Measurements from ENCODE around the gene BCL7C.
"Not testable (repeated sequence)": the region's sequence is repeated elsewhere in the genome, so short reads cannot be mapped to it uniquely, and the experiment has no call there.

Gene BCL7C

DNA sequence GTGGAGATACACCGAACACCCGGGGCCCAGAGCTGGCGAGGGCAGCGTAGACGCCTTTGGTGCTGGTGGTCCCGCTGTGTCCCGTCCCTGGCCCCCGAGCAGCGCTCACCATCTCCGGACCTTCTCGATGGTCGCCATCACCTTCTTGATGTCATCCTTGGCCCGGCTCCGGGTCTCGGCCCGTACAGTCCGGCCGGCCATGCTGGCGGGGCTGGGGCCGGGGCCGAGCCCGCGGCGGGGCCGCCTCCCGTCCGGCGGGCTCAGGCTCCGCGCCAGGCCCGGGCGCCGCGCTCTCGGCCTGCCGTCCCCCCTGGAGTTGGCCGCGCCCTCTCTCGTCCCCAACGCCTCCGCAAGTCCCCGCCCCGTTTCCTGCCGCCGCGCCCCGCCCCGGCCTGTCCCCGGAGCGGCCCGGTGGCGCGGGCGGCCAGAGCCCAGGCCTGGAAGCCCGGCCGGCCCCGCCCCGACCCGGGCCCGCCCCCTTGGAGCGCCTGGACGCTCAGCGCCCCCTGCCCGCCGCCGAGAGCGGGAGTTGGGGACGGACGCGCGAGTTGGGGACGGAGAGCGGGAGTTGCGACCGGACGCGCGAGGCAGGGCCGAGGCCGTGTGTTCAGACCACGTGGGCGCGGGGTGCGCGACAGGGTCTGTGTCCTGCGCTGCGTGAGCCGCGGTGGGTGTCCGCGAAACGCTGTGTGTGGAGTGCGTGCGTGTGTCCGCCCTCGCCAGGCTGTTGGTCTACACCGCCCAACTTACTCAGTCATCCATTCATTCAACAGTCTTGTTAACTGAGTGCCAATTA, at the start of gene BCL7C:
Gene BCL7C (minus strand): TSS at position 334 of the 796 bp plus-strand sequence. CDS start 133 bp downstream, at position 201.
- DNase-seq (ENCODE audit: low read depth in 2 of 2) = peak; percentile 71 to 88

DNA sequence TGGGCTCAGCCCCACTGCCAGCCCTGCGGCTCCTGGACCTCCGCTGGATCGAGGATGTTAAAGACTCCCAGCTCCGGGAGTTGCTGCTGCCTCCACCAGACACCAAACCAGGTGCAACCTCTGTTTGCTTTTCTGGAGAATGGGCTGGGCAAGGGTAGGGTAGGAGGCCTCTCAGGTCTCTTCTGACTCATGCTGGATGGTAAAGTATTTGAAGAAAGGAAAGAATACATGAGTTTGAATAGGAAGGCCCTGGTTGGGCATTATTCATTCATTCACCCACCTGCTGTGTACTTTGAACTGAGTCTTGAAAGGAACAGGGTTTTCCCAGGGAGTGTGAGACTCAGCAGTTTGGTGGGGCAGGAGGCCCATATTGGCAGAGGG, 48.5 kb upstream of the BCL7C start:
- DNase-seq (ENCODE audit: low read depth in 2 of 2) = no peak

DNA sequence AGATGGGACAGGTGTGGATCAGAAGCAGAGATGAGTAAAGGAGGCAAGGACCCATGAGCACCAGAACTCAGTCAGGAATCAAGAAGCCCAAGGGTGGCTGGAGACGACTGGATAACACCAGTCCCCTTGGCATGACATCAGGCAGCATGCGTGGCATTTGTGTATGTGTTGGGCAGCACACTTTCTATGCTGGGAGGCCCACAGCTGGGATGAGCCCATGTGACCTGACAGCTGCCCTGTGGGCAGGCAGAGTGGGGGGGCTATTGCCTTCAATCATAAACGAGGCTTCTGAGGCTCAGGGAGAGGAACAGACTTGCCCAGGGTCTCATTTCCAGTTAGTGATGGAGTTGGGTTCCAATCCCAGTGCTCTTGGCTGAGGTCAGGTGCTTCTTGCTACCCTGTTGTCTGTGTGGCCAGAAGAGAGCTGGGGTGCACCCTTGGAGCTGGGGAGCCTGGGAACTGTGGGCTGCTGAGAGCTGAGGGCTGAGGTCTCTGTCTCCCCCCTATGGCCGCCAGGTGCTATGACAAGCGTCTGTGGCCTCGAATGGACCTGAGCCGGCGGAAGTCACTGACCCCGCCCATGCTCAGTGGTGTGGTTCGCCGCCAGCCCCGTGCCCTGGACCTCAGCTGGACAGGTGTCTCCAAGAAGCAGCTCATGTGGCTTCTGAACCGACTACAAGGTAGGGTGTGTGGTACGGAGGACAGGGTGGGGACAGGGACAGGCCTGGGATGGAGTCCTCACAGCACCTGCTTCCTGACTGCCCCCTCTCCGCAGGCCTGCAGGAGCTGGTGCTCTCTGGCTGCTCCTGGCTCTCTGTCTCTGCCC, 47.9 kb upstream of the BCL7C start:
- peak; percentile 37 to 54 for DNase-seq (ENCODE audit: low read depth in 2 of 2)

DNA sequence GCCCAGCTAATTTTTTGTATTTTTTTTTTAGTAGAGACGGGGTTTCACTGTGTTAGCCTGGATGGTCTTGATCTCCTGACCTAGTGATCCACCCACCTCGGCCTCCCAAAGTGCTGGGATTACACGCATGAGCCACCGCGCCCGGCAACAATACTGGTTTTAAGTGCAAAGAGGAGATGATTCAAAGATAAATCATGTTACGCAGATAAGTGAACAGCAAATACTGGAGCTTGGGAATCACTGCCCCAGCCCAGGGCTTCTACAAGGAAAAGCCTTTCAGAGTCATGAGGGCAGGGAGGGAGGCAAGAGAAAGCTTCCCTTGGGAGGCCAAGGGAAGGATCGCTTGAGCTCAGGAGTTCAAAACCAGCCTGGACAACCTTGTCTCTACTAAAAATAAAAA, 45.7 kb upstream of the BCL7C start:
- DNase-seq (ENCODE audit: low read depth in 2 of 2) = not testable (repeated sequence)

DNA sequence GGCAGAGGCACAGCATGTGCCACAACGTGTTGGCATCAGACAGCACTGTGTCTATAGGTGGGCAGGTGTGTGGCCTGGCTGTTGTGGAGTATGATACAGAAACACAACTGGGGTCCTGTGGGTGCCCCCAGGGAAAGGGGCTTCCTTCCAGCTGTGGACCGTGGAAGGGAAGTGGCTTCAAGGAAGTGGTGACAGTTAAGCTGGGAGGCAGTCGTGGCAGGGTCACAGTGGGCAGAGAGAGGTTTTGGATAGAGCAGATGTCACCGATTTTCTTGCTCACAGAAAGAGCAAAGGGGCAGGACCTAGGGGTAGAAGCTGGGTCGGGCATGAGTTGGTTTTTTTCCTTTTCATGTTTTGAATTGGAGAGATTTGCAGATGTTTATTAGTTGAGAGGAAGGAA, 43.8 kb upstream of the BCL7C start:
- no peak for DNase-seq (ENCODE audit: low read depth in 2 of 2)

DNA sequence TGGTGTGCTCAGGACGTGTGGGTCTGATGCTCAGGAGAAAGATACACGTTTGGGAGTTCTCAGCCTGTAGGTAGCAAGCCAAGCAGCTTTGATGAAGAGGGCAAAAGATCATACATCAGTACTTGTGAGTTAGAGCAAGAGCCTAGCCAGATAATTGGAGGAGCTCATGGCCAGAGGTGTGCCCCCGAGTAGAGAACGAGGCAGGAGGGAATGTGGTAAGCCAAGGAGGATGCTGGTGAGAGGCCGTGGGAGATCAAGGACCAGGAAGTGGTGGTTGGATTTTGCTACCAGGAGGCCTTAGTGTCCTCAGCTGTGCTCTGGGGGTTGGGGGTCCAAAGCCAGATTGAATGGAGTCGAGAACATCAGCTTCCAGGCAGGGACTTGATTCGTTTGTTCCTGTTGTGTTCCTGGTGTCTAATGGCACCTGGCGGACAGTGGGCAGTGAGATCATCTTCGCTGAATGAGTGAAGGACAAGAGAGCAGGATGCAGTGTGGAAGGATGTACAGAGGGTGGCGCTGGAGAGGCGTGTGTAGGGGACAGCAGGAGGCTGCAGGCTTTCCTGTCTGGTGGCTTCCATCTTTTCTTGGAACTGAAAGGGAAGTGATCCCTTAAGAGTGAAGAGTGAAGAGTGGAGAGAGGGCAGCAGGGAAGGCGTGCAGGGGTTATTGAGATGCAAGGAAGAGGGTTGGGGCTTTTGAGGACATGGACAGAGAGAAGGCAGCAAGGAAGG, 41.1 kb upstream of the BCL7C start:
- DNase-seq (ENCODE audit: low read depth in 2 of 2) = no peak

DNA sequence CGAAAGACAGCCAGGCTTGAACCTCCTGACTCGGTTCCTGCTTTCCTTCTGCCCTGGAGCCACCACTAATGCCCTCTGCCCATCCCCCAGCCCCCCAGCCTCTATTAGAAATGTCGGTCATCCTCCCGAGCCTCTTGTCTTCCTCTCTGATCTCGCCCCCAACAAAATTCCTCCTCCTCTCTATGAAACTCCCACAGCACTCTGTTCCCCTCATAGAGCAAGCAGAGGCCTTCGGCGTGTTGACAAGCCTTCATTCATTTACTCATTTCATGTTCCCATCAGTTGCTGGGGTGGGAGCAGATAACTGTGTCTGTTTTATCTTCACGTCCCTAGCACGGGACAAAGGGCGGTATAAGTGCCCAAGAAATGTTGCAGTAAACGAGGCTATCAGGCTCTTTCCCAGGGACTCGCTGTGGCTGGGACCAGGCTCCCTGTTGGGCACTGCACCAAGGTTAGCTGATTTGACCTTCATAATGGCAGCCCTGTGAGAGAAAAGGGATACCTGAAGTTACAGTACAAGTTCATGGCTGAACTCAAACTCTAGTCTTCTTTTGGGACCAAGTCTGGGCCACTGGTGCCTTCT, 37.3 kb upstream of the BCL7C start:
- no peak for DNase-seq (ENCODE audit: low read depth in 2 of 2)

DNA sequence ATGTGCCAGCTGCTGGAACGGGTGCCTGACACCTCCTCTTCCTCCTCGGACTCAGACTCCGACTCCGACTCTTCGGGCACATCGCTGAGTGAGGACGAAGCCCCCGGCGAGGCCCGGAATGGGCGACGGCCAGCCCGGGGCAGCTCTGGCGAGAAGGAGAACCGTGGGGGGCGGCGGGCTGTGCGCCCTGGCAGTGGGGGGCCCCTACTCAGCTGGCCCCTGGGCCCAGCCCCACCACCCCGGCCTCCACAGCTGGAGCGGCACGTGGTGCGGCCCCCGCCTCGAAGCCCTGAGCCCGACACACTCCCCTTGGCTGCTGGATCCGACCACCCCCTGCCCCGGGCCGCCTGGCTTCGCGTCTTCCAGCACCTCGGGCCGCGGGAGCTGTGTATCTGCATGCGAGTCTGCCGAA, 36.3 kb upstream of the BCL7C start:
- DNase-seq (ENCODE audit: low read depth in 2 of 2) = no peak

DNA sequence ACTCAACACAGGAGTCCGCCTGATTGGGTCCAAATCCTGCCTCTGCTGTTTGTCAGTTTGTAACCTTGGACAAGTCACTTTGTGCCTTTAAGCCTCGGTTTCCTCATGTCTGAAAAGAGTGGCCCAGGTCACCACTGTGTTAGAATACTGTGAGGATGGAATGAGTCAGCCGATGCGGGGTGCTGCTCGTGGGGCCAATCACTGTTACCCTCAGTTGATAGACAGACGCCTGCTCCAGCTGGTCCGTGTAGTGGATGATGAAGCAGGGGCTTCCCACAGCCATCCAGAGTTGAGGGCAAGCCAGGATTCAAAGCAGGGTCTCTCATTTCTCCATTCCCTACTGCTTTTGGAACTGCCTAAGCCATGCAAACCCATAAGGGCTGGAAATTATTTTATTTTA, 35.3 kb upstream of the BCL7C start:
- DNase-seq (ENCODE audit: low read depth in 2 of 2) = no peak

DNA sequence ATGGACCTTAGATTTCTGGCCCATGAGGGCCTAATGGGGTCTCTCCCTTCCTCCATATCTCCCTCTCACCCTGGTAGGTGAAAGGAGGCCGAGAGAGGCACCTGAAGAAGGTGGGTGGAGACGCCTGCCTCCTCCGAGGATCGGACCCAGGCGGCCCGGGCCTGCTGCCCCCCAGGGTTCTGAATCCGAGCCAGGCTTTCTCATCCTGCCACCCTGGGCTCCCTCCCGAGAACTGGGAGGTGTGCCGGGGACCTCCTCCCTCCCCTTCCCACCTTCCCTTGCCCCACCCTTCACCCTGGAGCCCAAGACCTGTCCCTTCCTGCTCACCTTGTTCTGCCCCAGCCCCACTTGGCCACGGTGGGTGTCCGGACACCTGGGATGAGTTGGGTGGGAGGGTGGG, 34.5 kb upstream of the BCL7C start:
- no peak for DNase-seq (ENCODE audit: low read depth in 2 of 2)

DNA sequence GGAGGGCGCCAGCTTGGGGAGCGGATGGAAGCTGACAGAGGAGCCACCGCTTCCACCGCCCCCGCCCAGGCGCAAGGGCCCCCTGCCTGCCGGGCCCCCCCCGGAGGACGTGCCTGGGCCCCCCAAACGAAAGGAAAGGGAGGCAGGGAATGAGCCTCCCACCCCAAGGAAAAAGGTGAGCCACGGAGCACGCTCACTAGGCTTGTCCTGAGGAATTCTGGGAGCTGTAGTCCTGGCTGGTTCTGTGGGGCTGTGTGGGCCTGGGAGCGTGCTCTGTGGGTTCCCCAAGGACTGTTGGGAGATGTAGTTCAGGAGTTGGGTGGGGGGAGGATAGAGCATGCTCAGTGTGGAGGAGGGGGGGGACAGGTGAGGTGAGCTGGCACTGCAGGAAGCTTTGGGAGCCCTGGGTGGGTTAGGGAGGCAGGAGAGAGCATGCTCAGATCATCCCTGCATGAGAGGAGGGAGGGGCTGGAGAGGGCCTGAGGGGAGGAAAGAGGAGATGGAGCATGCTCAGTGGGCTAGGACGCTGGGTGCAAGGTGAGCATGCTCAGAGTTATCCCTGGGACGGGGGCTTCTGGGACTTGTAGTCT, 34.0 kb upstream of the BCL7C start:
- peak in 1 of 2 donors; percentile 26 for DNase-seq (ENCODE audit: low read depth in 2 of 2)

DNA sequence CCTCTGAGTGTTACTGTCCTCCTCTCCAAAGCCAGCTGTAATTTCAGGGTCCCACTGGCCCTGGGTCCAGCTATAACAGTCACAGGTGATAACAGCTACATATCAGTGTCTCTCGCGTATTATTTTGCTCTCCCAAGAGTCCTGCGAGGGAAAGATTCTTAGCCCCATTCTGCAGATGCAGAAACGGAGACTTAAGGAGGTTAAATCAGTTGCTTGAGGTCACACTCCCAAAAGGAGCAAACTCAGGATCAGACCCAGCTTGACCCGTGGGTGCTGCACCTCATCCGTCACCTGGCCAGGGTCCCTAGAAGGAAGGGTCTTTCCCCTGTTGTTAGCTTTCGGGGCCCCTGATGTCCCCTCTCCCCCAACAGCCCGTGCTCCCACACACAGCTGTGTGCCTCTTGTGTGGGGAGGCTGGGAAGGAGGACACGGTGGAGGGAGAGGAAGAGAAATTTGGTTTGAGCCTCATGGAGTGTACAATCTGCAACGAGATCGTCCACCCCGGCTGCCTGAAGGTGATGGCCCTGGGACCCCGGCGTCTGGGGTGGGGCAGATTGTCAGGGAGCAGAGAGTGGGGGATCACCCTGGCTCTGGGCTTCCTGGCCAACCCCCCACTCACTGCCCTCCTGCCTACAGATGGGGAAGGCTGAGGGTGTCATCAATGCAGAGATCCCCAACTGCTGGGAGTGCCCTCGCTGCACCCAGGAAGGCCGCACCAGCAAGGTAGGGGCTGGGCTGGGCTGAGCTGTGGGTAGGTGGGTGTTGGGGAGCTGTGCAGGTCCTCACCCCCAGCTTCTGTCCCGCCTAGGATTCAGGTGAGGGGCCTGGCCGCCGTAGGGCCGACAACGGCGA, 33.3 kb upstream of the BCL7C start:
- DNase-seq (ENCODE audit: low read depth in 2 of 2) = no peak

DNA sequence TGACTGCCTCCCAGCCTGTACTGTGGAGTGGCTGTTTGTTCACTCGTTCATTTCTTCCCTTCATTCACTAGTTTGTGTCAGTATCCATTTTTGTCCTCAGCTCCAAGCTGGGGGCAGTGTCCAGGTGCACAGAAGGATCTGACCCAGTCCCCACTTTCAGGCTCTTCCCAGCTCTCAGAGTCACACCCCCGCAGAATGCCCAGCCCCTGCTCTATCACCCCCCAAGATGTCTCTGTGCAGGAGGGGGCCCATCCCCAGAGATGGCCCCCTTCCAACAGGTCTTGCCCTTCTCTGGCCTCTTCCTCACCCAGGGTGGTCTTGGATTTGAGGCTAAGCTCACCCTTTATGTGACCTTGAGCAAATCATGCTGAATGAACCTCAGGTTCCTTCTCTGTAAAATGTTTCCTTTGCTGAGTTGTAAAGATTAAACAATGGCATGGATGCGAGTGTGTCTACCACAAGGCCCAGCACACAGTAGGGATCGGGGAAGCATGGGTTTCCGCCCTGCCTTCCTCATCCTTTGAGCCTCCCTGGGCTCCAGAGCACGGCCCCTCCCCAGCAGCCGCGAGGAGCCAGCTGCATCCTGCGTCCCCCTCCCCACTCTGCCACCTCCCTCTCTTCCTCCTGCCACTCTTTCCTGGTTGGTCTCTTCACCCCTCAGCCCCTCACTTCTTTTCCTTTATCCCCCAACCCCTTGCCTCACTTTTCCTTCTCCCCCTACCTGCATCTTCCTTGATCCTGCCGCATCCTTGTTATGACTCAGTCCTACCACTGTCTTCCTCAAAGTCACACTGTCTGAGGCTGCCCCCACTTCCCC, 32.3 kb upstream of the BCL7C start:
- no peak for DNase-seq (ENCODE audit: low read depth in 2 of 2)

DNA sequence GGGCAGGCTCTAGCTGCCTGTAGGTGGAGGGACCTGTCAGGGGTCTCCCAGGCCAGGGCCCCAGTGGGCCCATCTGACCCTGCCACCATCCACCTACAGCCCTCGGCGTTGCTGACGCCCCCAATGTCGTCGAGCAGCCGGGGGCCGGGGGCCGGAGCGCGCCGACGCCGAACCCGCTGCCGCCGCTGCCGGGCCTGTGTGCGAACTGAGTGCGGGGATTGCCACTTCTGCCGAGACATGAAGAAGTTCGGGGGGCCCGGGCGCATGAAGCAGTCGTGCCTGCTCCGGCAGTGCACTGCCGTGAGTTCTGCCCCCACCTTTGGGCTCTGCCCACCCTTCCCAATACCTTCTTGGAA, 31.7 kb upstream of the BCL7C start:
- DNase-seq (ENCODE audit: low read depth in 2 of 2) = no peak

DNA sequence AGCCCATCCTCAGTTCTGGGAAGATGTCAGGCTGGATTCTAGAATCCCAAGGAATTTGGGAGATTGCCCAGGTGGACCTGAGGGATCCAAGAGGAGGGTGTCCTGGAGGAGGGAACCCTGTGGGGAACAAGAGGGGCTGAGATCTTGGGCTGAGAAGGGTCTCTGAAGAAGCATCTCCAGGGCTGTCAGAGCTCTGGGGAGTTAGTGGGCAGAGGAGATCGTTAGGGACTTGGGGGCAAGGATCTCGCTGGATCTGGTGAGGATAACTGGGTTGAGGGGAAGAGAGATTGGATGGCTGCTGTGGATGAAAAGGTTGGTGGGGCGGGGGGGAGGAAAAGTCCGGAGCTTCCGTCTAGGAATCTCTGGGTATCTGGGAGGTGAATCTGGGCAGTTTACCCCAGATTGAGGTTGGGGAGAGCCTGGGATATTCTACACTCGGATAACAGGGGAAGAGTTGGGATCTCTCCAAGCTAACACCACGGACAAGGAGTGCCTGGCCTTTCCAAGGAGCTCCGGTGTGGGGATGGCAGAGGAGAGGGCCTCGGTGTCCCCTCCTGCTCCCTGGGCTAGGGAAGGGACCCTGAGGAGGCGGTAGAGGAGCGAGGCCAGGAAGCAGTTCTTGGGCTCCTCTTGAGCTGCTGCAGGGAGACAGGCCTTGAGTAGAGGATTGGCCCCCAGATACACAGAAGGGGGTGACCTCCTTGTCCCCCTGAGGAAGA, 31.2 kb upstream of the BCL7C start:
- DNase-seq (ENCODE audit: low read depth in 2 of 2) = no peak

DNA sequence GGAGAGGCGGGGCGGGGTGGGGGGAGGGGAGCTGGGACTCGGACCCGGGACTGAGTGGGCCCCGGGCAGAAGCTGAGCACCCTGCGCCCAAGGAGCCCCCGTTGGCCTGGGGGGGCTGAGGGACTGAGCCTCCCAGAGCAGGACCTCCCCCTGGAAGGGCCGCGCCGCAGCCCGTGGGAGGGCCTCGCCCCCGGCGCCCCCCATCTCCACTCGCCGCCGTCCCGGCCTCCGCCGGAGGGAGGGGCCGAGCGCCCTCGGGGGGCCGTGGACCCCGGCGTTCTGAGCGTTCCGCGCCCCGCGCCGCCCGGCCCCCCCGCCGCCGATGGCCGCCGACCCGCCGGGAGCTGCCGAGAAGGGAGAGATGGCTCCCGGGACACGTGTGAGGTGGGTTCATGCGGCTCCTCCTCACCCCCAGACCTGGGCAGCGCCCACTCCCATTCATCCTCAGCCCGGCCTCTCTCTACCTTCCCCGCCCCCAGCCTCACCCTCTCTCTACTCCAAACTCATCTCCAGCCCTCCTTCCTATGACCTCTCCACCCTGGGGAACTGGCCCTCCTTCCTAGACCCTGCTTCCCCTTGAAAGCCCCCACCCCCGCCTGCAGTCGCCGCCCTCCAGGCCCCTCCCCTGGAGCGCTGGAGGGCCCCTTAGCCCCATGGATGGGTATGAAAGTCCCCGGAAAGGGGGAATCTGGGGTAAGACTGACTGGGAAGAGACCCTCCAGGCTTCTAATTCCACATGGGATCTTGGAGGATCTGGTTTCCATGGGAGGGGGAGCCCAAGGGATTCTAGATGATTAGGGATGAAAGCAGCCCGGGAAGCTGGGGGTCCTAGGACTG, 30.4 kb upstream of the BCL7C start:
- DNase-seq (ENCODE audit: low read depth in 2 of 2) = no peak

DNA sequence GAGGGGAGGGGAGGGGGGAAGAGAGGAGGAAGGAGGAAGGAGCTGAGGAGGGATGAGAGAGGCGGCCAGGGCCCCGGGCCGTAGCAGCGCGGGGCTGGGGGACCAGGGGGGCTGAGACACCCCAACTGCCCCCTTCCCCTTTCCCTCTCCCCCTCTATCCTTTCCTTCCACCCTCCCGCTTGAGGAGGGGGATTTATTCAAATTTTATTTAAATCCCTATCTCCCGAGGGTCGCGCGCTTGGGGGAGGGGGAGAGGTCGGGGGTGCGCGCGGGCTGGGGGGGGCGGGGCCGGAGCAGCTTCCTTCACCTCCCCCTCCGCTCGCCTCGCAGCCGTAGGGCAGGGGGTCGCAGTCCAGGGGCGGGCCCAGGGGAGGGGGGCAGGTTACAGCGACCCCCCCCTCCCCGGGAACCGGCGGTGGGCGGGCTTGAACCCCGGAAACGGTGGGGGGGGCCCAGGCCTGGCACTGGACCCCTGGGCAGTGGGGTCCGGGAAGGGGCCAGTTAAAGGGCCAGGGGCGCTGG, 29.7 kb upstream of the BCL7C start, which contains the start of gene FBXL19:
Gene FBXL19 (plus strand): TSS at position 19 of the 522 bp plus-strand sequence. CDS start 2,183 bp downstream, outside the sequence.
- DNase-seq (ENCODE audit: low read depth in 2 of 2) = no peak

Measured in activated CD4-positive, alpha-beta T cell treated with anti-CD3 and anti-CD28 coated beads for 24 hours (primary cell).